ENCODE measurements around the gene FOXE3. TPM values are rescaled to one million over a fixed set of nuclear protein-coding genes. Genes with fewer than 3 reads are reported as not detected.

The FOXE3 gene
- total and polyA plus RNA-seq, 10 of the 15 experiments (the other 5 are each of a cell fraction or from before 2014, with no cell fraction given) = 0.13 TPM; not detected in 9

GRCh38 chr1:47388891-47389238 lies 27.2 kb upstream of the FOXE3 start (continued):
- TF ChIP-seq TCF3 (IDR thresholded peaks at IDR 0.05; ENCODE audit: borderline replicate concordance, insufficient read depth, low read depth, low read length) (0 out of 2 replicates have a peak, but pooled peaks have one; percentile 18), BCL11A (IDR thresholded peaks at IDR 0.05; ENCODE audit: low read depth, low read length) (no peak), ZNF622 (IDR thresholded peaks at IDR 0.05) (no peak), SUPT20H (IDR thresholded peaks at IDR 0.05; ENCODE audit: borderline replicate concordance, control insufficient read depth, low read depth, low read length) (no peak), YBX1 (IDR thresholded peaks at IDR 0.05) (no peak), SRF (IDR thresholded peaks at IDR 0.05; ENCODE audit: low read depth in 2 of 2, low read length in 2 of 2) (no peak), RBBP5 (conservative IDR thresholded peaks at IDR 0.05) (no peak), ZZZ3 (IDR thresholded peaks at IDR 0.05; ENCODE audit: control insufficient read depth, insufficient read length, low read depth) (no peak)

GRCh38 chr1:47389731-47390130 lies 26.4 kb upstream of the FOXE3 start:
- 2% methylated on average over 2 of the region's 2 CpGs for WGBS (ENCODE audit: insufficient coverage, insufficient replicate concordance, low lambda C conversion rate, missing lambda C conversion rate)
- BruUV-seq (replicated peaks) = no TSS peak
- Histone ChIP-seq H3K27ac (ENCODE audit: control insufficient read depth, insufficient read depth) (no peak overlapping the region), H2AFZ (ENCODE audit: control insufficient read depth, low read depth, low read length) (no peak overlapping the region), H4K20me1 (ENCODE audit: control insufficient read depth, insufficient read depth) (no peaks in the 10 kb centered on the region), H3K27me3 (replicated peaks in 1 of 2; ENCODE audit: control insufficient read depth in 2 of 2, insufficient read depth in 2 of 2, low read length in 1 of 2) (no peaks in the 10 kb centered on the region), H3K9me3 (replicated peaks; ENCODE audit: control insufficient read depth, insufficient read depth, low read length) (no peaks in the 10 kb centered on the region), H3K4me3 (no peak overlapping the region), H3K9ac (ENCODE audit: control insufficient read depth, insufficient read depth, low read length) (no peak overlapping the region), H3K4me2 (ENCODE audit: control insufficient read depth, insufficient read depth) (no peak overlapping the region), H3K79me2 (ENCODE audit: control insufficient read depth, insufficient read depth, low read length) (no peaks in the 10 kb centered on the region), H3K36me3 (ENCODE audit: control insufficient read depth in 2 of 2, insufficient read depth in 2 of 2, low read length in 1 of 2) (no peaks in the 10 kb centered on the region), H3K4me1 (ENCODE audit: control insufficient read depth, insufficient read depth, low read length) (no peaks in the 10 kb centered on the region)
- CTCF ChIA-PET = interaction anchor here (0.7 to 4.3 kb wide), 23 partner anchors 8 to 337 kb away, joined by 3 to 33 read pairs (median 5); partner anchors contain the start of gene FOXD2
- FAIRE-seq (no peak), DNase-seq (ENCODE audit: low read depth, low spot score) (no peak), ATAC-seq (no peak)
- in situ Hi-C loops (cut with MboI) (loop anchor here (5.0 kb wide), 1 partner anchor 323 kb away; no protein-coding TSS in a partner anchor), intact Hi-C loops (cut with micrococcal nuclease; ENCODE audit: unreplicated experiment) (loop anchor here (2.0 kb wide), 1 partner anchor 47 kb away; no protein-coding TSS in a partner anchor)
- TF ChIP-seq MTA3 (IDR thresholded peaks at IDR 0.05; ENCODE audit: borderline replicate concordance, low read length) (no peak), CHD1 (IDR thresholded peaks at IDR 0.05; ENCODE audit: low read depth, low read length) (no peak), CREM (IDR thresholded peaks at IDR 0.05; ENCODE audit: low read depth) (no peak)
- POLR2A ChIA-PET = interaction anchor here (0.6 to 0.8 kb wide), 2 partner anchors 13 to 43 kb away, joined by 3 to 6 read pairs; no protein-coding TSS in a partner anchor
- RAD21 ChIA-PET (ENCODE audit: unreplicated experiment) = interaction anchor here (1.1 to 3.1 kb wide), 6 partner anchors 34 to 337 kb away, joined by 3 to 14 read pairs (median 8); partner anchors contain the start of gene FOXD2
- SMC1A ChIA-PET (ENCODE audit: uncharacterized antibody, unreplicated experiment) = interaction anchor here (0.7 to 2.0 kb wide), 6 partner anchors 13 to 339 kb away, joined by 3 to 10 read pairs (median 4); no protein-coding TSS in a partner anchor
